Ishikawa (cell line): ENCODE results near the gene MRFAP1L1.
A peak's percentile ranks its signal among the peaks of the same experiment; 100 is the strongest.

Experiments used
- CEBPB ChIP-seq: IDR thresholded peaks from 2 replicates; pipeline ENCODE4 v1.6.1; 2012
- CREB1 ChIP-seq: IDR thresholded peaks from 2 replicates; pipeline ENCODE4 v1.6.1; 2012; ENCODE audit warnings: low read depth
- EGR1 ChIP-seq: IDR thresholded peaks from 2 replicates; pipeline ENCODE4 v1.6.1; 2012
- EP300 ChIP-seq: IDR thresholded peaks from 2 replicates; pipeline ENCODE4 v1.6.1; 2012; ENCODE audit warnings: borderline replicate concordance
- FOXM1 ChIP-seq: IDR thresholded peaks from 2 replicates; pipeline ENCODE4 v1.6.1; 2012; ENCODE audit warnings: low read depth, borderline replicate concordance
- NFIC ChIP-seq: IDR thresholded peaks from 2 replicates; pipeline ENCODE4 v1.6.1; 2012
- RAD21 ChIP-seq: IDR thresholded peaks from 2 replicates; pipeline ENCODE4 v1.6.1; 2012; ENCODE audit warnings: low read depth
- REST ChIP-seq: IDR thresholded peaks from 2 replicates; pipeline ENCODE4 v1.6.1; 2012; ENCODE audit warnings: low read depth, mild to moderate bottlenecking
- TAF1 ChIP-seq: IDR thresholded peaks from 2 replicates; pipeline ENCODE4 v1.6.1; 2012; ENCODE audit warnings: low read depth, mild to moderate bottlenecking
- TCF12 ChIP-seq: IDR thresholded peaks from 2 replicates; pipeline ENCODE4 v1.6.1; 2012; ENCODE audit warnings: low read depth
- TEAD4 ChIP-seq: IDR thresholded peaks from 2 replicates; pipeline ENCODE4 v1.6.1; 2012
- YY1 ChIP-seq: IDR thresholded peaks from 2 replicates; pipeline ENCODE4 v1.6.1; 2012; ENCODE audit warnings: low read depth
- ZBTB7A ChIP-seq: IDR thresholded peaks from 2 replicates; pipeline ENCODE4 v1.6.1; 2012; ENCODE audit warnings: low read depth
- TF ChIP-seq, protein P1 (sequence below): IDR thresholded peaks from 2 replicates; pipeline ENCODE4 v1.6.1; 2012
- TF ChIP-seq, protein P2 (sequence below): IDR thresholded peaks from 2 replicates; pipeline ENCODE4 v1.6.1; 2012

The MRFAP1L1 gene

DNA sequence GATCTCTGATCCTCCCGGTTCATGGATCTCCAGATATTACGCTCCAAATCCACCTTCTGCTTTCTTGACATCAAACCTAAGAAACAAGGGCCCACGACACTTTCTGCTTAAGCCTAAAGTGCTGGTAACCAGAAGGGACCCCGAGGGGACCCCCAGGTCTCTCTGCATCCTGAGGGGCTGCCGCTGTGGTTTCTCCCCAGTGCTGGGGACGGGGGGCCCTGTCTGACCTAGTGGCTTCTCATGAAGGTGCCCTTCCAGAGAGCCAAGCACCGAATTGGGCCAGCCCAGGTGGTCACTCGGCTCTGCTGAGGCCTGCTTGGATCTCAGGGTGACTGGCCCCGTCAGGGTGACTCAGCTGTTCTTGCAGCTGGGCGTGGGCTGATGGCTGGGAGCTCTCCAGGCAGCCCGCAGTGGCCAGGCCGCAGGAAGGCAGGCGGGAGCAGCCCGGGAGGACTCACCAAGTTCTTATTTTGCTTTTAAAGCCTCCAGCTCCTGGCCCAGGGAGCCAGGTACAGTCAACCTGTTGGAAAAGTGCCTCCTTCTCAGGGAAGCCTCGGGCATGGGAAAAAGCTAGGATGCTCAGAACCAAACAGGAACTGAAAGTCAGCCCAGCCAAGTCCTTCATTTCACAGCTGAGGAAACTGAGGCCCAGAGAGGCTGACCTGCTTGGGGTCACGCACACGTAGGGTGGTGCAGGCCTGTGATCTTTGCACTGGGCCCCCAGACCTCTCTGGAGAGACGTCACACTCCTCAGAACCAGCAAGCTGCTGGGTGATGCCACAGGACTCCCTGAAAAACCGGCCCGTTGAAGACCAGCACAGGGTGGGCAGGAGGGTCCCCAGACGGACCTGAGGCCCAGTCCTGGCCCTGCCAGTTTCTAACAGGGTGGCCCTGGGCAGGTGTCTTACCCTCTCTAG, 23.0 kb upstream of the MRFAP1L1 start:
- 0 out of 2 replicates have a peak, but pooled peaks have one; percentile 34 for TF ChIP-seq TAF1
- TF ChIP-seq RAD21 = no peak; the same call in 1 of the 2 replicates
- TF ChIP-seq, protein P1, sequence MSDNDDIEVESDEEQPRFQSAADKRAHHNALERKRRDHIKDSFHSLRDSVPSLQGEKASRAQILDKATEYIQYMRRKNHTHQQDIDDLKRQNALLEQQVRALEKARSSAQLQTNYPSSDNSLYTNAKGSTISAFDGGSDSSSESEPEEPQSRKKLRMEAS = peak; percentile 65; the same call in 1 of the 2 replicates
- TF ChIP-seq EP300 = peak; percentile 32; the same call in 1 of the 2 replicates
- no peak for TF ChIP-seq FOXM1
- TF ChIP-seq REST = no peak
- peak; percentile 76 for TF ChIP-seq EGR1

DNA sequence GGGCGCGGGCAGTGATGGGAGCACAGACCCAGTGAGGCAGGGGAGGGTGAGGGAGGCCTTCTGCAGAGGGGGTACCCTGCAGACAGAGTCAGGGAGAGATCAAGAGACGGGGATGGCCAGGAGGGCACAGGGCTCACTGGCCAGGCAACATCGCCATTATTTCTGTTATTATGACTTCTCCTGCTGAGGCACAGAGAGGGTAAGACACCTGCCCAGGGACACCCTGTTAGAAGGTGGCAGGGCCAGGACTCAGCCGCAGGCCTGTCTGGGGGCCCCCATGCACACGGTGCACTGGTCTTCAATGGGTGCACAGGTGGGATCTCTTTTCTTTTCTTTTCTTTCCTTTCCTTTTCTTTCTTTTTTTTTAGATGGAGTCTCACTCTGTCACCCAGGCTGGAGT, 22.1 kb upstream of the MRFAP1L1 start:
- no peak for TF ChIP-seq TAF1
- no peak for TF ChIP-seq FOXM1
- no peak for TF ChIP-seq RAD21
- TF ChIP-seq, protein P1 = no peak
- no peak for TF ChIP-seq CEBPB
- TF ChIP-seq NFIC = no peak
- TF ChIP-seq EGR1 = no peak
- TF ChIP-seq EP300 = no peak

- TF ChIP-seq TCF12 (no peak), CREB1 (no peak), TEAD4 (no peak), FOXM1 (no peak), ZBTB7A (no peak), EP300 (no peak), RAD21 (no peak), EGR1 (no peak), YY1 (no peak), TAF1 (no peak), CEBPB (no peak), REST (no peak), NFIC (no peak)
- TF ChIP-seq, protein P1 = no peak
- TF ChIP-seq, protein P2, sequence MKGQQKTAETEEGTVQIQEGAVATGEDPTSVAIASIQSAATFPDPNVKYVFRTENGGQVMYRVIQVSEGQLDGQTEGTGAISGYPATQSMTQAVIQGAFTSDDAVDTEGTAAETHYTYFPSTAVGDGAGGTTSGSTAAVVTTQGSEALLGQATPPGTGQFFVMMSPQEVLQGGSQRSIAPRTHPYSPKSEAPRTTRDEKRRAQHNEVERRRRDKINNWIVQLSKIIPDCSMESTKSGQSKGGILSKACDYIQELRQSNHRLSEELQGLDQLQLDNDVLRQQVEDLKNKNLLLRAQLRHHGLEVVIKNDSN = no peak
Observed at GRCh38 chr4:6731318-6731675, 21.6 kb upstream of the MRFAP1L1 start.

DNA sequence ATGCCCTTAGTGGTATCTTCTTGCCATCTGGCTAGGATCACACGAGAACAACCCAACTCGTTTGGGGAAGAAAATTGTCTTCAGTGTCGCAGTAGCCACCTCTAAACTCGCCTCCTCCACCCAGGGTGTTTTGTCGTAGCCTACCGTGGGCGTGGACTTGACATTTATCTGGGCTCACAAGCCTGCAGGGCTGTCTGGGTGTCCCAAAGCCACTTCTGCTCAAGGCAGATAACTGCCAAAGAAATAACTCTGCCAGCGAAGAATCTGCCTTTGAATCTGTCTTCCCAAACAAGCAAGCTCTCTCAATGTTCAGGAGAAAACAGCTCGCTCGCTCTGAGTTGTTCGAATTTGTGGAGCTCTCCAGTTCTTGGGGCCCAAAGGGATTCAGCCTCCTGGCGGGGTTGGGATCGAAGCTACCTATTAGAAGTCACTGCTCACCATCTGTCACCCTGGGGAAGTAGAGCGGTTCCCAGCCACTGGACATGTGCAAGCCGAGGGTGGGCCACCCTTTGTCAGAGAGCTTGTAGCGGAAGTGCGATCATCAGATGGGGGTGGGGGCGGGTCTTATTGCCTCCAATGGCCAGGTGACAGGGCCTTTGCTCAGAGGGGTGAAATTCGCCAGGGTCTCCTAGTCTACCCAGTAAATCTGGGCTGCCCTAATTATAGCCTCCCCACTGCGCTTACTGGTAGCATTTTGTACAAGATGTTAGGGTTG, 21.1 kb upstream of the MRFAP1L1 start:
- no peak for TF ChIP-seq CREB1
- no peak for TF ChIP-seq YY1
- no peak for TF ChIP-seq NFIC
- TF ChIP-seq EP300 = no peak
- no peak for TF ChIP-seq TCF12
- TF ChIP-seq, protein P1 = no peak
- TF ChIP-seq TEAD4 = no peak
- TF ChIP-seq REST = no peak
- TF ChIP-seq TAF1 = no peak
- TF ChIP-seq FOXM1 = no peak
- no peak for TF ChIP-seq RAD21
- TF ChIP-seq, protein P2 = no peak
- no peak for TF ChIP-seq EGR1
- TF ChIP-seq CEBPB = no peak
- TF ChIP-seq ZBTB7A = no peak
